IMR-90 (cell line): ENCODE data around the gene KAZN. TPM values are rescaled to one million over a fixed set of nuclear protein-coding genes. Genes with fewer than 3 reads are reported as not detected.

Experiments
- ATAC-seq: fragments of 200-7000 bp; cut with Tn5 transposase; 2 replicates; pipeline ENCODE4 v1.9.1; 2020; ENCODE audit warnings: low read depth, mild to moderate bottlenecking, moderate library complexity
- BruUV-seq: library from RNA; stranded (reverse); fragments of 400-500 nt; replicated peaks from 2 replicates; lab custom pipeline; 2021; lab: Mats Ljungman, UMichigan
- CTCF ChIA-PET: fragments of 300-600 bp; formaldehyde crosslinking; extraction: SDS; loops from one replicate; lab custom pipeline; 2021; ENCODE audit warnings: antibody characterized with exemption; lab: Yijun Ruan, JAX
- POLR2A ChIA-PET: fragments of 300-600 bp; sonication (Branson Sonifier 250); formaldehyde crosslinking; loops from one replicate; lab custom pipeline; 2022; ENCODE audit warnings: antibody characterized with exemption; ENCODE audit not compliant: unreplicated experiment; lab: Charles Lee
- DNase-seq: peaks from one replicate; pipeline ENCODE4 v3.0.0; 2013
- H2AFZ ChIP-seq: replicated peaks from 2 replicates; pipeline ENCODE3; 2013; ENCODE audit warnings: low read length, mild to moderate bottlenecking; ENCODE audit not compliant: poor library complexity
- H2AK5ac ChIP-seq: 2 replicates; pipeline ENCODE4 v1.6.1; 2013; ENCODE audit warnings: low read depth, low read length, inconsistent platforms
- H2AK9ac ChIP-seq: replicated peaks from 2 replicates; pipeline ENCODE3; 2013; ENCODE audit warnings: mild to moderate bottlenecking, low read depth, low read length, moderate library complexity; ENCODE audit not compliant: poor library complexity
- H2BK120ac ChIP-seq: 2 replicates; pipeline ENCODE4 v1.6.1; 2013; ENCODE audit warnings: low read depth, low read length, inconsistent platforms
- H2BK15ac ChIP-seq: 3 replicates; pipeline ENCODE4 v1.6.1; 2013; ENCODE audit warnings: low read depth, low read length, inconsistent platforms
- H2BK20ac ChIP-seq: 2 replicates; pipeline ENCODE4 v1.6.1; 2013; ENCODE audit warnings: low read depth, mild to moderate bottlenecking, inconsistent platforms, low read length, moderate library complexity
- H2BK5ac ChIP-seq: 2 replicates; pipeline ENCODE4 v1.6.1; 2013; ENCODE audit warnings: mild to moderate bottlenecking, low read depth, low read length, inconsistent platforms; ENCODE audit not compliant: poor library complexity, severe bottlenecking
- H3K14ac ChIP-seq: replicated peaks from 2 replicates; pipeline ENCODE4 v1.6.1; 2013; ENCODE audit warnings: low read depth, low read length, inconsistent platforms
- H3K18ac ChIP-seq: 2 replicates; pipeline ENCODE4 v1.6.1; 2013; ENCODE audit warnings: low read depth, low read length, control low read depth
- H3K23ac ChIP-seq: 2 replicates; pipeline ENCODE4 v1.6.1; 2013; ENCODE audit warnings: low read depth, low read length, inconsistent platforms
- H3K27ac ChIP-seq: 2 replicates; pipeline ENCODE4 v1.5.1; 2013; ENCODE audit warnings: mild to moderate bottlenecking, control low read depth, low read length; ENCODE audit not compliant: insufficient read depth
- H3K27me3 ChIP-seq: 2 replicates; pipeline ENCODE4 v1.6.1; 2013; ENCODE audit warnings: low read length; ENCODE audit not compliant: control insufficient read depth, insufficient read depth
- H3K36me3 ChIP-seq: 2 replicates; pipeline ENCODE4 v1.6.1; 2013; ENCODE audit warnings: low read length, mixed read lengths; ENCODE audit not compliant: control insufficient read depth, insufficient read depth
- H3K4ac ChIP-seq: 2 replicates; pipeline ENCODE4 v1.6.1; 2013; ENCODE audit warnings: low read depth, low read length, inconsistent platforms
- H3K4me1 ChIP-seq: 2 replicates; pipeline ENCODE4 v1.6.1; 2013; ENCODE audit warnings: low read length, mixed read lengths; ENCODE audit not compliant: control insufficient read depth, insufficient read depth
- H3K4me2 ChIP-seq: 2 replicates; pipeline ENCODE4 v1.6.1; 2013; ENCODE audit warnings: low read depth, mild to moderate bottlenecking, control low read depth, low read length, moderate library complexity
- H3K4me3 ChIP-seq: 2 replicates; pipeline ENCODE4 v1.5.1; 2013; ENCODE audit warnings: low read depth, mild to moderate bottlenecking, control low read depth, low read length, moderate library complexity; ENCODE audit not compliant: insufficient read depth
- H3K56ac ChIP-seq: 2 replicates; pipeline ENCODE4 v1.6.1; 2013; ENCODE audit warnings: low read length, inconsistent platforms; ENCODE audit not compliant: insufficient read depth; ENCODE audit errors: extremely low read depth
- H3K79me1 ChIP-seq, 2 experiments: 2 replicates each; pipeline ENCODE4 v1.6.1; 2013; ENCODE audit warnings: low read length in 2 of 2, inconsistent platforms in 1 of 2, low read depth in 1 of 2
- H3K9ac ChIP-seq: 2 replicates; pipeline ENCODE4 v1.6.1; 2013; ENCODE audit warnings: low read depth, low read length, control low read depth
- H3K9me1 ChIP-seq: 2 replicates; pipeline ENCODE4 v1.6.1; 2013; ENCODE audit warnings: low read length, inconsistent platforms; ENCODE audit not compliant: insufficient read depth
- H3K9me3 ChIP-seq: 2 replicates; pipeline ENCODE4 v1.6.1; 2013; ENCODE audit warnings: low read length; ENCODE audit not compliant: control insufficient read depth, insufficient read depth
- H4K20me1 ChIP-seq: 2 replicates; pipeline ENCODE4 v1.6.1; 2013; ENCODE audit warnings: low read length, inconsistent platforms; ENCODE audit not compliant: insufficient read depth
- H4K5ac ChIP-seq: 2 replicates; pipeline ENCODE4 v1.6.1; 2013; ENCODE audit warnings: mild to moderate bottlenecking, low read depth, low read length, control low read depth
- H4K8ac ChIP-seq, 2 experiments: 2 replicates each; pipeline ENCODE4 v1.6.1; 2013; ENCODE audit warnings: low read depth in 2 of 2, low read length in 2 of 2, control low read depth in 1 of 2, inconsistent platforms in 1 of 2
- H4K91ac ChIP-seq: 2 replicates; pipeline ENCODE4 v1.6.1; 2013; ENCODE audit warnings: low read depth, low read length, inconsistent platforms; ENCODE audit not compliant: insufficient read depth
- BHLHE40 ChIP-seq: fragments of 150-350 bp; IDR thresholded peaks from 2 replicates; pipeline ENCODE4 v1.6.1; 2016; ENCODE audit warnings: mild to moderate bottlenecking, low read depth, low read length
- CEBPB ChIP-seq: IDR thresholded peaks from 2 replicates; pipeline ENCODE4 v1.6.1; 2012; ENCODE audit warnings: low read depth, low read length, improper control_type of control experiment
- CHD1 ChIP-seq: IDR thresholded peaks from 2 replicates; pipeline ENCODE4 v1.6.1; 2012; ENCODE audit warnings: low read depth, low read length, improper control_type of control experiment
- MAFK ChIP-seq: IDR thresholded peaks from 2 replicates; pipeline ENCODE4 v1.6.1; 2012; ENCODE audit warnings: low read depth, low read length, improper control_type of control experiment
- MAZ ChIP-seq: IDR thresholded peaks from 2 replicates; pipeline ENCODE4 v1.6.1; 2012; ENCODE audit warnings: low read depth, mild to moderate bottlenecking, low read length, improper control_type of control experiment, moderate library complexity, borderline replicate concordance
- MXI1 ChIP-seq: IDR thresholded peaks from 2 replicates; pipeline ENCODE4 v1.6.1; 2012; ENCODE audit warnings: low read depth, mild to moderate bottlenecking, low read length, moderate library complexity, borderline replicate concordance
- NFE2L2 ChIP-seq: fragments of 150-350 bp; IDR thresholded peaks from 2 replicates; pipeline ENCODE4 v1.6.1; 2016; ENCODE audit warnings: low read depth, mild to moderate bottlenecking, low read length
- POLR2A ChIP-seq: IDR thresholded peaks from 2 replicates; pipeline ENCODE4 v1.6.1; 2012; ENCODE audit warnings: mild to moderate bottlenecking, low read depth, low read length
- RAD21 ChIP-seq: IDR thresholded peaks from 2 replicates; pipeline ENCODE4 v1.6.1; 2012; ENCODE audit warnings: low read length, improper control_type of control experiment
- RFX5 ChIP-seq: IDR thresholded peaks from 2 replicates; pipeline ENCODE4 v1.8.0; 2012; ENCODE audit warnings: low read depth, mild to moderate bottlenecking, low read length, moderate library complexity
- WGBS, 2 experiments: methylation state at CpG; one replicate each; pipeline versions ENCODE4 v1.1.5 to v1.1.7; 2013; ENCODE audit warnings: missing lambda C conversion rate in 2 of 2; ENCODE audit not compliant: insufficient read length in 1 of 2; ENCODE audit errors: extremely low coverage in 2 of 2; 5-methylcytosine and 5-hydroxymethylcytosine counted together
- dilution Hi-C: fragments of 300-500 bp; cut with HindIII; formaldehyde crosslinking; loops from one replicate; pipeline ENCODE4 v1.14.3; 2018; ENCODE audit warnings: low sequenced_read_pairs; ENCODE audit not compliant: unreplicated experiment
- in situ Hi-C: fragments of 300-500 bp; cut with MboI; formaldehyde crosslinking; loops from 3 replicates; pipeline ENCODE4 v1.14.3; 2019; ENCODE audit warnings: low sequenced_read_pairs, inconsistent platforms, mixed read lengths
- intact Hi-C: fragments of 100-400 bp; cut with micrococcal nuclease; formaldehyde crosslinking; loops from 2 replicates; pipeline ENCODE4 v1.10.0; 2022
- polyA plus RNA-seq, 3 experiments: library from polyadenylated mRNA; depleted of rRNA; stranded (reverse); fragments of >200 nt; gene quantifications; 2 replicates each; pipeline ENCODE4 v1.2.3, GENCODE V29; 2012; ENCODE audit warnings: low replicate concordance in 1 of 3
- total RNA-seq: library from RNA; depleted of rRNA; stranded (reverse); fragments of >200 nt; gene quantifications from 2 replicates; pipeline ENCODE4 v1.2.3, GENCODE V29; 2012
- TF ChIP-seq, protein P1 (sequence below): conservative IDR thresholded peaks from 2 replicates; pipeline ENCODE4 v1.5.1; 2012; ENCODE audit warnings: mild to moderate bottlenecking, low read depth, low read length, improper control_type of control experiment

The KAZN gene
- total and polyA plus RNA-seq, 2 of the 4 experiments (the other 2 are of a cell fraction): 5.2 to 10.5 TPM

DNA sequence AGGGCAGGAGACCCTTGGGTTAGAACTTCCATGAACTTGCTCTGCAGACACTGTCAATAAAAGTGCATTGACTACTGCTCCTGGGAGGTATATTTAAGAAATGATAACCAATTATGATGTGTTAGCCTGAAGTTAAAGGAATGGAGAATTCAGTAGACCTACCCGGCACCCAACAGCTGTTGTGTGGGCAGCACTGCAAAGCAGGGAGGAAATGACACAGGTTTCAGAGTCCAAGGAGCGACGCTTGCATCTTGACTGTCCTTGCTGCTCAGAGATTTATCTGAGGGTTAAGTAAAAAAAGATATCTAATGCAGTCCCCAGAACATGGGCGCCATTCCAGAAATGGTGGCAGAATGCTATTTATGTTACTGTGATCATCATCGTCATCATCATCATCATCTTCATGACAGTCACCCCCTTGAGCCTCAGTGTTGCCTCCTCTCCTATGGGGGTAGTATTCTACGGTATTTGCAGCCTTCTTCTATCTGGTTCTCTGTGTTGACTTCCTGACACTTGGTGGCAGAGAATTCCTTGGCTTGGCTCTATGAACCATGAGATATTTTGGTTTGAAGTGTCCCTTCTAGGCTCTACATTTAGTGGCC lies 225.9 kb downstream of the KAZN start:
- H2BK120ac ChIP-seq: no peak overlapping the region
- H4K8ac ChIP-seq: no peak overlapping the region
- no peak overlapping the region for H4K5ac ChIP-seq
- dilution Hi-C loops (no loop called here), in situ Hi-C loops (no loop called here), intact Hi-C loops (no loop called here)
- no peak overlapping the region for H3K4me2 ChIP-seq
- no peak overlapping the region for H3K14ac ChIP-seq
- no peak overlapping the region for H4K91ac ChIP-seq
- H3K9me3 ChIP-seq: peaks cover 2% of the 10 kb centered on the region; the same call in 1 of the 2 replicates
- H3K56ac ChIP-seq: no peak overlapping the region
- peaks cover 12% of the 10 kb centered on the region; the same call in 1 of the 2 replicates for H3K4me1 ChIP-seq
- TF ChIP-seq BHLHE40: no peak
- TF ChIP-seq RFX5: no peak
- no peak for TF ChIP-seq CEBPB
- TF ChIP-seq POLR2A: no peak
- TF ChIP-seq MXI1: no peak
- no peak for TF ChIP-seq MAZ
- TF ChIP-seq RAD21: no peak
- TF ChIP-seq, protein P1, sequence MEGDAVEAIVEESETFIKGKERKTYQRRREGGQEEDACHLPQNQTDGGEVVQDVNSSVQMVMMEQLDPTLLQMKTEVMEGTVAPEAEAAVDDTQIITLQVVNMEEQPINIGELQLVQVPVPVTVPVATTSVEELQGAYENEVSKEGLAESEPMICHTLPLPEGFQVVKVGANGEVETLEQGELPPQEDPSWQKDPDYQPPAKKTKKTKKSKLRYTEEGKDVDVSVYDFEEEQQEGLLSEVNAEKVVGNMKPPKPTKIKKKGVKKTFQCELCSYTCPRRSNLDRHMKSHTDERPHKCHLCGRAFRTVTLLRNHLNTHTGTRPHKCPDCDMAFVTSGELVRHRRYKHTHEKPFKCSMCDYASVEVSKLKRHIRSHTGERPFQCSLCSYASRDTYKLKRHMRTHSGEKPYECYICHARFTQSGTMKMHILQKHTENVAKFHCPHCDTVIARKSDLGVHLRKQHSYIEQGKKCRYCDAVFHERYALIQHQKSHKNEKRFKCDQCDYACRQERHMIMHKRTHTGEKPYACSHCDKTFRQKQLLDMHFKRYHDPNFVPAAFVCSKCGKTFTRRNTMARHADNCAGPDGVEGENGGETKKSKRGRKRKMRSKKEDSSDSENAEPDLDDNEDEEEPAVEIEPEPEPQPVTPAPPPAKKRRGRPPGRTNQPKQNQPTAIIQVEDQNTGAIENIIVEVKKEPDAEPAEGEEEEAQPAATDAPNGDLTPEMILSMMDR: no peak
- TF ChIP-seq MAFK: no peak
- TF ChIP-seq CHD1: no peak
- TF ChIP-seq NFE2L2: no peak
- H3K4me3 ChIP-seq: no peak overlapping the region
- no peak overlapping the region for H3K27ac ChIP-seq
- no peaks in the 10 kb centered on the region for H3K36me3 ChIP-seq
- H2AK5ac ChIP-seq: no peak overlapping the region
- no peaks in the 10 kb centered on the region for H4K20me1 ChIP-seq
- peak overlapping the region; percentile 36; the same call in 1 of the 3 replicates for H2BK15ac ChIP-seq
- ATAC-seq: no peak
- H2AK9ac ChIP-seq: no peak overlapping the region
- no peaks in the 10 kb centered on the region for H3K79me1 ChIP-seq
- H3K23ac ChIP-seq: no peak overlapping the region
- BruUV-seq: no TSS peak
- 88% methylated on average over 1 of the region's 6 CpGs; no CpG with 5 or more reads in 1 of the 2 experiments for WGBS, 2 experiments
- H3K18ac ChIP-seq: no peak overlapping the region; the same call in 1 of the 2 replicates
- no peak overlapping the region for H3K4ac ChIP-seq
- peaks cover 12% of the 10 kb centered on the region; the same call in 1 of the 2 replicates for H3K9me1 ChIP-seq
- no peak overlapping the region for H2AFZ ChIP-seq
- no peak overlapping the region for H3K9ac ChIP-seq
- POLR2A ChIA-PET: no interaction called here
- CTCF ChIA-PET: no interaction called here
- DNase-seq: no peak
- peaks cover 3% of the 10 kb centered on the region; the same call in 1 of the 2 replicates for H3K27me3 ChIP-seq
- no peak overlapping the region for H2BK20ac ChIP-seq
- H2BK5ac ChIP-seq: no peak overlapping the region
